ENCODE results near the gene MAPK1.

MAPK1 gene

GRCh38 chr22:21708960-21709359 is 158.5 kb downstream of the MAPK1 start:
- H3K9me3 ChIP-seq (replicated peaks; ENCODE audit: insufficient read depth, low read length) = no peaks in the 10 kb centered on the region
- no peaks in the 10 kb centered on the region for H4K20me1 ChIP-seq (ENCODE audit: insufficient read depth, low read length)
- H2AFZ ChIP-seq (ENCODE audit: low read length) = no peak overlapping the region
- no peak overlapping the region for H3K9ac ChIP-seq (ENCODE audit: low read length)
- no peaks in the 10 kb centered on the region for H3K27me3 ChIP-seq (replicated peaks; ENCODE audit: insufficient read depth, low read length)
- H3K79me2 ChIP-seq (ENCODE audit: low read length) = no peaks in the 10 kb centered on the region
- H3K27ac ChIP-seq (ENCODE audit: low read length) = no peak overlapping the region
- DNase-seq = no peak
- no peaks in the 10 kb centered on the region for H3K36me3 ChIP-seq (replicated peaks; ENCODE audit: insufficient read depth, low read length)
- H3K4me1 ChIP-seq (ENCODE audit: low read length) = no peaks in the 10 kb centered on the region
- no peaks in the 10 kb centered on the region for H3K9me2 ChIP-seq (replicated peaks; ENCODE audit: insufficient read depth, low read length)
- no peak for TF ChIP-seq EZH2 (optimal IDR thresholded peaks at IDR 0.05; ENCODE audit: low read depth, low read length)
- no peak for TF ChIP-seq EZH2phosphoT487 (IDR thresholded peaks at IDR 0.05; ENCODE audit: low read length)
- TF ChIP-seq CTCF (IDR thresholded peaks at IDR 0.05; ENCODE audit: low read length) = no peak
- no peaks in the 10 kb centered on the region for H3F3A ChIP-seq (ENCODE audit: insufficient read depth, low read length)
- H3K4me3 ChIP-seq (ENCODE audit: low read length) = no peak overlapping the region
- no peak overlapping the region for H3K4me2 ChIP-seq (ENCODE audit: low read depth, low read length)

- H3K36me3 ChIP-seq (replicated peaks; ENCODE audit: insufficient read depth, low read length) = no peaks in the 10 kb centered on the region
- no peaks in the 10 kb centered on the region for H3K9me2 ChIP-seq (replicated peaks; ENCODE audit: insufficient read depth, low read length)
- no peak overlapping the region for H3K9ac ChIP-seq (ENCODE audit: low read length)
- no peaks in the 10 kb centered on the region for H3K9me3 ChIP-seq (replicated peaks; ENCODE audit: insufficient read depth, low read length)
- no peak overlapping the region for H3K4me2 ChIP-seq (ENCODE audit: low read depth, low read length)
- H3K4me3 ChIP-seq (ENCODE audit: low read length) = no peak overlapping the region
- H3K4me1 ChIP-seq (ENCODE audit: low read length) = no peaks in the 10 kb centered on the region
- no peaks in the 10 kb centered on the region for H3K79me2 ChIP-seq (ENCODE audit: low read length)
- TF ChIP-seq CTCF (IDR thresholded peaks at IDR 0.05; ENCODE audit: low read length) (no peak), EZH2 (optimal IDR thresholded peaks at IDR 0.05; ENCODE audit: low read depth, low read length) (no peak), EZH2phosphoT487 (IDR thresholded peaks at IDR 0.05; ENCODE audit: low read length) (no peak)
- no peak for DNase-seq
- no peak overlapping the region for H2AFZ ChIP-seq (ENCODE audit: low read length)
- H3K27me3 ChIP-seq (replicated peaks; ENCODE audit: insufficient read depth, low read length) = no peaks in the 10 kb centered on the region
- no peak overlapping the region for H3K27ac ChIP-seq (ENCODE audit: low read length)
- no peaks in the 10 kb centered on the region for H4K20me1 ChIP-seq (ENCODE audit: insufficient read depth, low read length)
- no peaks in the 10 kb centered on the region for H3F3A ChIP-seq (ENCODE audit: insufficient read depth, low read length)
These were observed 159.8 kb downstream of the MAPK1 start for GRCh38 chr22:21707677-21708076.

Data from MM.1S (cell line).